ENCODE measurements around the gene PAK3. TPM values are rescaled to one million over a fixed set of nuclear protein-coding genes. Genes with fewer than 3 reads are reported as not detected.
A peak's percentile ranks its signal among the peaks of the same experiment; 100 is the strongest.

Gene PAK3
- total and polyA plus RNA-seq, 4 donors = 0.10 to 1.4 (median 0.66) TPM

- 69 to 82% methylated on average over 3 of the region's 3 CpGs for WGBS, 2 donors
- no peak overlapping the region for H3K9ac ChIP-seq (ENCODE audit: insufficient read depth in 1 of 2, low read length in 2 of 2)
- no peaks in the 10 kb centered on the region for H3K4me1 ChIP-seq (ENCODE audit: control insufficient read depth in 5 of 5, insufficient read depth in 5 of 5, low read length in 5 of 5)
- TF ChIP-seq CTCF (IDR thresholded peaks at IDR 0.05; ENCODE audit: control extremely low read depth, extremely low read depth) = no peak
- H3K27me3 ChIP-seq (ENCODE audit: control insufficient read depth in 3 of 3, insufficient read depth in 3 of 3, low read length in 2 of 3) = peaks cover 6 to 78% (median 53%) of the 10 kb centered on the region in 3 donors
- H3K36me3 ChIP-seq (ENCODE audit: control insufficient read depth in 4 of 4, insufficient read depth in 4 of 4, low read length in 4 of 4) = no peaks in the 10 kb centered on the region
- no peak for DNase-seq
- no peak overlapping the region for H3K27ac ChIP-seq (ENCODE audit: low read depth in 1 of 2, low read length in 1 of 2)
- no peak overlapping the region for H3K4me3 ChIP-seq
- no peaks in the 10 kb centered on the region for H3K9me3 ChIP-seq (ENCODE audit: control insufficient read depth in 4 of 4, insufficient read depth in 3 of 4, low read length in 3 of 4)
- ATAC-seq (ENCODE audit: insufficient read depth, low FRiP score) = no peak
Observed at GRCh38 chrX:111088628-111089027, 7.4 kb upstream of the PAK3 start.

- Histone ChIP-seq H3K9me3 (ENCODE audit: control insufficient read depth in 4 of 4, insufficient read depth in 3 of 4, low read length in 3 of 4) (no peaks in the 10 kb centered on the region), H3K4me3 (no peak overlapping the region), H3K27ac (ENCODE audit: low read depth in 1 of 2, low read length in 1 of 2) (no peak overlapping the region), H3K9ac (ENCODE audit: insufficient read depth in 1 of 2, low read length in 2 of 2) (no peak overlapping the region), H3K27me3 (ENCODE audit: control insufficient read depth in 3 of 3, insufficient read depth in 3 of 3, low read length in 2 of 3) (peaks cover 5 to 74% (median 48%) of the 10 kb centered on the region in 3 donors), H3K36me3 (ENCODE audit: control insufficient read depth in 4 of 4, insufficient read depth in 4 of 4, low read length in 4 of 4) (no peaks in the 10 kb centered on the region), H3K4me1 (ENCODE audit: control insufficient read depth in 5 of 5, insufficient read depth in 5 of 5, low read length in 5 of 5) (no peaks in the 10 kb centered on the region)
- no peak for TF ChIP-seq CTCF (IDR thresholded peaks at IDR 0.05; ENCODE audit: control extremely low read depth, extremely low read depth)
- WGBS, 2 donors = 50 to 83% methylated on average over 4 of the region's 4 CpGs
- DNase-seq (no peak), ATAC-seq (ENCODE audit: insufficient read depth, low FRiP score) (no peak)
Observed at GRCh38 chrX:111090458-111090857, 5.5 kb upstream of the PAK3 start.

GRCh38 chrX:111098874-111099273 is 2.9 kb downstream of the PAK3 start:
- no peak for ATAC-seq (ENCODE audit: insufficient read depth, low FRiP score)
- Histone ChIP-seq H3K9ac (ENCODE audit: insufficient read depth in 1 of 2, low read length in 2 of 2) (no peak overlapping the region), H3K4me3 (no peak overlapping the region), H3K36me3 (ENCODE audit: control insufficient read depth in 4 of 4, insufficient read depth in 4 of 4, low read length in 4 of 4) (no peaks in the 10 kb centered on the region), H3K27ac (ENCODE audit: low read depth in 1 of 2, low read length in 1 of 2) (no peak overlapping the region), H3K27me3 (ENCODE audit: control insufficient read depth in 3 of 3, insufficient read depth in 3 of 3, low read length in 2 of 3) (peaks cover 5 to 79% (median 55%) of the 10 kb centered on the region in 3 donors), H3K9me3 (ENCODE audit: control insufficient read depth in 4 of 4, insufficient read depth in 3 of 4, low read length in 3 of 4) (no peaks in the 10 kb centered on the region), H3K4me1 (ENCODE audit: control insufficient read depth in 5 of 5, insufficient read depth in 5 of 5, low read length in 5 of 5) (no peaks in the 10 kb centered on the region)
- 17 to 21% methylated on average over 22 of the region's 22 CpGs for WGBS, 2 donors
- TF ChIP-seq CTCF (IDR thresholded peaks at IDR 0.05; ENCODE audit: control extremely low read depth, extremely low read depth) = peak; percentile 17
- peak; percentile 4 to 38 (median 25) for DNase-seq

GRCh38 chrX:111100191-111100590 is 4.2 kb downstream of the PAK3 start:
- no peak overlapping the region for H3K4me3 ChIP-seq
- WGBS, 2 donors = 16 to 37% methylated on average over 5 of the region's 5 CpGs
- H3K9ac ChIP-seq (ENCODE audit: insufficient read depth in 1 of 2, low read length in 2 of 2) = no peak overlapping the region
- no peaks in the 10 kb centered on the region for H3K36me3 ChIP-seq (ENCODE audit: control insufficient read depth in 4 of 4, insufficient read depth in 4 of 4, low read length in 4 of 4)
- no peak for TF ChIP-seq CTCF (IDR thresholded peaks at IDR 0.05; ENCODE audit: control extremely low read depth, extremely low read depth)
- ATAC-seq (ENCODE audit: insufficient read depth, low FRiP score) = no peak
- peaks cover 5 to 86% (median 62%) of the 10 kb centered on the region in 3 donors for H3K27me3 ChIP-seq (ENCODE audit: control insufficient read depth in 3 of 3, insufficient read depth in 3 of 3, low read length in 2 of 3)
- H3K4me1 ChIP-seq (ENCODE audit: control insufficient read depth in 5 of 5, insufficient read depth in 5 of 5, low read length in 5 of 5) = no peaks in the 10 kb centered on the region
- no peak overlapping the region for H3K27ac ChIP-seq (ENCODE audit: low read depth in 1 of 2, low read length in 1 of 2)
- no peaks in the 10 kb centered on the region for H3K9me3 ChIP-seq (ENCODE audit: control insufficient read depth in 4 of 4, insufficient read depth in 3 of 4, low read length in 3 of 4)
- DNase-seq = peak in 2 of 3 donors; percentile 17 to 47
